Stomach (tissue), 4 donors: ENCODE data around the gene LTA4H.

Experiments
- EP300 ChIP-seq: sonication (generic); formaldehyde crosslinking; IDR thresholded peaks from one replicate; pipeline ENCODE4 v1.6.1; 2017; ENCODE audit warnings: antibody characterized with exemption
- POLR2AphosphoS5 ChIP-seq, 3 donors: sonication (generic); formaldehyde crosslinking; IDR thresholded peaks; one replicate each; pipeline ENCODE4 v1.6.1; 2016; ENCODE audit warnings: antibody characterized with exemption in 3 of 3
- TF ChIP-seq, protein P1 (sequence below), 7 experiments: fragments of 450-650 bp in 4 of 7; fragments of 200-600 bp in 3 of 7; sonication (generic) in 3 of 7; IDR thresholded peaks; one replicate each; pipeline ENCODE4 v1.5.1; 2016 to 2019; ENCODE audit warnings: antibody characterized with exemption in 7 of 7, control low read depth in 2 of 7, mild to moderate bottlenecking in 1 of 7

DNA sequence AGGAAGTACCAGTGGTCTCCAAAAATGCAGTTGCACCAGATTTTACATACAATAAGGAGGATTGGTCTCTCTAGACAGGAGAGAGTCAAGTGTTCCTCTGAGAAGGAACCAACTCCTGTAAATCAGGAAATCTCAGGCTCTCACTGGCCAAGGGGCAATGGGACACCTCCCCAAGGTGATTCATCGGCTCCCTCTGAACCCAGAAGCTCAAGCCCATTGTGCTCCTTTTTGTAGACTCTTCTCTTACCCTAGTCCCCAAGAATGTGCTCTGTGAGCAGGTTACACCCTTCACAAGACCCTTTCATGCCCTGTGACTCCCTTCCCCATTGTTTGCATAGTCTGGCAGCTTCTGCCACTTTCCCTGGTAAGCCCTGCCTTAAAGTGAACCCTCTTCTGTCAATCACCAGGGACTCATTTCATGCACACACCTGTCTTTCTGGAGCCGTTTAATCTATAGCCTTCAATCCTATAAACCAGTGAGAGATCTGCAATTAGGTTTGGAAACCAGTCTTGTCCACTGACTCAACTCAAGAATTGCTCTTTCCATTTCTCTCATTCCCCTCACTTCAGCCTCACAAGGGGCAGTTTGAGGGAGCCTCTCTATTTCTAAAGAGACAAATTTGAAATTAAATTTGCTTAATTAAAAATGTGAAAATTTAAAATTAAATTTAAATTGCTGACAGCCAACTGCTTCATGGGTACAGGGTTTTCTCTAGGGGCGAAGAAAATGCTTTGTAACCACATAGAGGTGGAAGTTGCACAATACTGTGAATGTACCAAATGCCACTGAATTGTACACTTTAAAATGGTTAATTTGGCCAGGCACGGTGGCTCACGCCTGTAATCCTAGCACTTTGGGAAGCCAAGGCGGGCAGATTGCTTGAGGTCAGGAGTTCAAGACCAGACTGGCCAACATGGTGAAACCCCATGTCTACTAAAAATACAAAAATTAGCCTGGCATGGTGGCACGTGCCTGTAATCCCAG is 38.3 kb upstream of the LTA4H start:
- TF ChIP-seq, protein P1, sequence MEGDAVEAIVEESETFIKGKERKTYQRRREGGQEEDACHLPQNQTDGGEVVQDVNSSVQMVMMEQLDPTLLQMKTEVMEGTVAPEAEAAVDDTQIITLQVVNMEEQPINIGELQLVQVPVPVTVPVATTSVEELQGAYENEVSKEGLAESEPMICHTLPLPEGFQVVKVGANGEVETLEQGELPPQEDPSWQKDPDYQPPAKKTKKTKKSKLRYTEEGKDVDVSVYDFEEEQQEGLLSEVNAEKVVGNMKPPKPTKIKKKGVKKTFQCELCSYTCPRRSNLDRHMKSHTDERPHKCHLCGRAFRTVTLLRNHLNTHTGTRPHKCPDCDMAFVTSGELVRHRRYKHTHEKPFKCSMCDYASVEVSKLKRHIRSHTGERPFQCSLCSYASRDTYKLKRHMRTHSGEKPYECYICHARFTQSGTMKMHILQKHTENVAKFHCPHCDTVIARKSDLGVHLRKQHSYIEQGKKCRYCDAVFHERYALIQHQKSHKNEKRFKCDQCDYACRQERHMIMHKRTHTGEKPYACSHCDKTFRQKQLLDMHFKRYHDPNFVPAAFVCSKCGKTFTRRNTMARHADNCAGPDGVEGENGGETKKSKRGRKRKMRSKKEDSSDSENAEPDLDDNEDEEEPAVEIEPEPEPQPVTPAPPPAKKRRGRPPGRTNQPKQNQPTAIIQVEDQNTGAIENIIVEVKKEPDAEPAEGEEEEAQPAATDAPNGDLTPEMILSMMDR (IDR thresholded peaks at IDR 0.05), result no peak
- TF ChIP-seq POLR2AphosphoS5 (IDR thresholded peaks at IDR 0.05) (no peak), EP300 (no peak)
